ENCODE measurements around the gene FPGT.
"Not testable (repeated sequence)": the region's sequence is repeated elsewhere in the genome, so short reads cannot be mapped to it uniquely, and the experiment has no call there.

Gene FPGT

DNA sequence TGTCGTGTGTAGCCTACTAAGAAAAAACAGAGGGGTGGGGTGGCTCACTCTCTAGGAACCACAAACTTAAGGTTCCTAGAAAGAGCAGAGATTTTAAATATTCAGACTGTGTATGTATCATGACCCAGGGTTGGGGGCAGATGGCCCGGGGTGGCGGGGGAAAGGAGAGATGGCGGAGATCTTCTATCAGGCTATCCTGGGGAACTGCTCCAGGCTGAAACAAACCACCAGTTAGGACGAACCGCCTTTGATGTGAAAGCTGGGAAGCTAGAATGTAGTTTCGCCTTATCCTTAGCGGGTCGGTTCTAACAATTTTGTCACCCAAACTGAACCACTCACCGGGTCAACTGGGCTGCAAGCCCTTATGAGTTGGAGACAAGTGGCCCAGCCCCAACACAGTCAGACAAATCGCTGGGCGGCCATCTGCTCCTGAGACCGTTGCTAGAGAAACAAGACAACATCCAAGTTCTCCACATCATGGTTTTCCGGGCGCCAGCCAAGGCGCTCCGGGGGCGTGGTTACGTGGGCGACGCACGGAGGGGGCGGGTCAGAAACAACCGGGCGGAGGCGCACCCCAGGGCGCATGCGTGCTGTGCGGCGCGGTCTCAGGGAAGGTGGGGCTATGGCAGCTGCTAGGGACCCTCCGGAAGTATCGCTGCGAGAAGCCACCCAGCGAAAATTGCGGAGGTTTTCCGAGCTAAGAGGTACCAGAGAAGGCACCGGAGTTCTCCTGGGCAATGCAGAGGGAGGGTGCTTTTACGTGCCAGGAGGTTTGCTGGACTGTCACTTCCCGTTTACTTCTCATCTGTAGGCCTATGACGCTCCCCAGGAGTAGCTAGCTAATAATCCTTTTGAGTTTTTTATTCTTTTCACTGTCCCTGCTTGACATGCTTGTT is at the start of gene FPGT, which contains the start of gene LRRIQ3:
Gene FPGT, plus strand, starts transcription at position 586 of the 896 bp plus-strand sequence. Its CDS starts 37 bp downstream, at position 623.
Gene LRRIQ3, minus strand, starts transcription at position 520 of the 896 bp plus-strand sequence. CDS start 14,492 bp downstream, outside the sequence.
- DNase-seq = peak; percentile 95 to 98 (median 98)

DNA sequence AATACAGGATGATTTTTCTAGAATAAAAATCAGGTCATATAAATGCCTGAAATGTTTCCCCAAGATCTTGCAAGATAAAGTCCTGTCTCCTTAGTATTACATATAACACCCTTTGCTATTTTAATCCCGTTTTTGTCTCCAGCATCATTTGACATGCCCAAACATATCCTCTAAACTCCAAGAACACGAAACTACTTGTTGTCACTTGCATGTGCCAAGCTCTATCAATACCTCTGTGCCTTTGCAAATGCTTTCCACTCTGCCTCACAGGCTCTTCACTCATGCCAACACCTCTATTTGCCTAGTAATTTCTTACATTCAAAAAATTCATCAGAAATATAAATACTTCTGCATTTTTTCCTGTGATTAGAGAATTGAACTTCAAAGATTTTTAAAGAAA is 38.0 kb upstream of the FPGT start:
- no peak for DNase-seq

GRCh38 chr1:74161497-74161896 is 36.5 kb upstream of the FPGT start:
- no peak for DNase-seq

DNA sequence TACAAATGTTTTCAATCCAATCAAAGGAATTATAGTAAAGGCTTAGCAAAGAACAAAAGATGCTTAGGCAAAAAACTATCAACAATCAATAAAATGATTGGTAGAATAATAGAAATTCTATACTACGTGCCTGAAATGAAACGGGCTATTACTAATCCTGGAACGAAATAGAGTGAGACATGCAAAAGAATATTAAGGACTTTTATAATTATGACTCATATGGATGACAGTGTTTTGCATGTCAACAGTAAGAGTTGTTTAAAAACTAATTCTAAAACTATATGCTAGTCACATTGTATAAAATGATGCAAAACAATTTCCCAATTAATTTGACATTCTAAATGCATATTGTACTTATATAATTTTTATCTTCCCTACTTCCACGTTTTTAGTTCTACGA is 35.7 kb upstream of the FPGT start:
- no peak for DNase-seq

GRCh38 chr1:74174423-74174822 is 23.6 kb upstream of the FPGT start:
- DNase-seq = not testable (repeated sequence)

- peak; percentile 46 to 76 (median 64) for DNase-seq
Observed at GRCh38 chr1:74180490-74180889, 17.6 kb upstream of the FPGT start.

- no peak for DNase-seq
Observed at GRCh38 chr1:74193908-74194307, 4.1 kb upstream of the FPGT start.

DNA sequence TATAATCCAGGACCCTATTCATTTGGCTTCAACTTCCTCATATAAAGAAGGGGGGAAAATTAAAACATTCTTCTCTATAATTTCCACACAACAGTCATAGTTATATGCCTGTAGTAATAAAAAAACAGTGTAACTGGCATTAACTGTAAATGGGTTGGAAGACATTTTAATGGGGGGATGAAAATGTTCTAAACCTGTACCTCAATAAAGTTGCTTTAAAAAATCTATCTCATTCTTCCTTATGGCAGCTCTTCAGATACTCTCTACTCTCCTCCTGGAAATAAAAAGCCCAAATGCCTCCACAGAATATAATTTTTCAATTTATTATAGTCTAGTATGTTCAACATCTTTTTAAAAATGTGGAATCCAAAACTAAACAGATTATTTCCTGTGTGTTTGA is 2.7 kb upstream of the FPGT start:
- DNase-seq = no peak

- no peak for DNase-seq
Observed at GRCh38 chr1:74197255-74197654, 787 bp upstream of the FPGT start.

DNA sequence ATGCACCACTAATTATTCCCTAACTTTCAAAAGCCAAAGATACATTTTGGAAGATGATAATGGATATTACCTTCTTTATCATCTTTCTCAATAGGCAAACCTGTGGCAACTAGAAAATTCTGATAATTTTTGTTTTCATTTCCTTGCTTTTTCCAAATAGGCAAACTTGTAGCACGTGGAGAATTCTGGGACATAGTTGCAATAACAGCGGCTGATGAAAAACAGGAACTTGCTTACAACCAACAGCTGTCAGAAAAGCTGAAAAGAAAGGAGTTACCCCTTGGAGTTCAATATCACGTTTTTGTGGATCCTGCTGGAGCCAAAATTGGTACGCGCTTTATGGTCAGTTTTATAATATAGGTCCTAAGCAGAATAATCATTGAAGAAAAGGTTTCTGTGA is 1.5 kb downstream of the FPGT start:
- peak; percentile 38 to 60 (median 58) for DNase-seq

DNA sequence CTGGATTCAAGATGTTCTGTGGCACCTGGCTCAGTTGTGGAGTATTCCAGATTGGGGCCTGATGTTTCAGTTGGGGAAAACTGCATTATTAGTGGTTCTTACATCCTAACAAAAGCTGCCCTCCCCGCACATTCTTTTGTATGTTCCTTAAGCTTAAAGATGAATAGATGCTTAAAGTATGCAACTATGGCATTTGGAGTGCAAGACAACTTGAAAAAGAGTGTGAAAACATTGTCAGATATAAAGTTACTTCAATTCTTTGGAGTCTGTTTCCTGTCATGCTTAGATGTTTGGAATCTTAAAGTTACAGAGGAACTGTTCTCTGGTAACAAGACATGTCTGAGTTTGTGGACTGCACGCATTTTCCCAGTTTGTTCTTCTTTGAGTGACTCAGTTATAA is 7.2 kb downstream of the FPGT start:
- DNase-seq = no peak

- no peak for DNase-seq
Observed at GRCh38 chr1:74215229-74215628, 17.2 kb downstream of the FPGT start.

DNA sequence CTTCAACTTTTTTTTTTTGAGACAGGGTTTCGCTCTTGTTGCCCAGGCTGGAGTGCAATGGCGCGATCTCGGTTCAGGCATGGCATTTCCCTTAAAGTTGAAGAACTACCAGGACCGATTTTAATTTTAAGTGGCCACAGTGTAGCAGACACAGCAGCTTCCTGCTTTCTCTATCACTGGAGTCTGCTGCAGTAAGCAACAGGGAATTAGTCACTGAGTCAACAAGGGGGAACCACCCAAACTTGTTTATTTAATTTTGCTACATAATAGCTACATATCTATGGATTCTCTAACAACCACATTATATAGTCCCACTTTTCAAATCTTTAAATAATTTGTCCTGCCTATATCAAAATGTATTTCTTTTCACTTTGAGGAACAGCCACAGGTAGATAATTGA is 24.7 kb downstream of the FPGT start:
- DNase-seq = no peak

- DNase-seq = no peak
Observed at GRCh38 chr1:74223453-74223852, 25.4 kb downstream of the FPGT start.

GRCh38 chr1:74235153-74235552 is 37.1 kb downstream of the FPGT start, which contains the start of gene TNNI3K:
Gene TNNI3K (plus strand): TSS chr1:74235387. CDS start chr1:74235452, 65 bp downstream.
- no peak for DNase-seq

GRCh38 chr1:74236440-74236839 is 38.4 kb downstream of the FPGT start:
- DNase-seq = no peak

DNA sequence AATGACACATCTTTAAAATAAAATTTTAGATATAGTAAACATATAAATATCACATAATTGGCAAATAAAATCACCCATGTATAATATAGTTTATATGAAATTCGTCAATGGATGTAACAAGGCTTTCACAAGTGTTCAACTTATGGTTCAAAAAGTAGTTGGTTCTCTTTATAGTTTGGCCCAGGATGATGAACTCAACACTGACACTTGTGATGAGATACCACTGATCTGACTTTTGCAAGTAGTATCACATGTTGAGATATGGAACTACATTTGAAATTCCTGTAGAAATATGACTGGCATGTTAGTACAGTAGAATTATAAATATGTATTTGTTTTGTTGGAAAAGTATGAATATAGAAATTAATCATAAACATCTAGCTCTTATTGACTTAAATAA is 39.0 kb downstream of the FPGT start:
- DNase-seq = no peak

DNA sequence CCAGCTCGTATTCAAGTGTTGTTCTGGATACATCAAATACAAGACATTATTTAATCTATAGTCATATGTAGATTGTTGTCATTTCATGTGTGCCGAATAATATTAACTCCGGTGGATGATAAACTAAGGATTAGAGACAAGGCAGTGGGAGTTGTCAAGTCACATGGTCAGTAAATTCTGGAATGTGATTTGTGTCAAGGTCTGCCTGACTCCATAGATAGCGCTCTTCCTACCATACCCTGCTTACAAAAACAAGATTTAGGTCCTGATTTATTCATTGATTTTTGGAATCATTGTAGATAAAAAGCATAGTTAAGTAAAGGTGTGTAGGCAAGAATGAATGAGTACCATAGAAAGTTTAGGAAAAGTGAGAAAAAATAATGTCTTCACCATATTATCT is 39.7 kb downstream of the FPGT start:
- no peak for DNase-seq

DNA sequence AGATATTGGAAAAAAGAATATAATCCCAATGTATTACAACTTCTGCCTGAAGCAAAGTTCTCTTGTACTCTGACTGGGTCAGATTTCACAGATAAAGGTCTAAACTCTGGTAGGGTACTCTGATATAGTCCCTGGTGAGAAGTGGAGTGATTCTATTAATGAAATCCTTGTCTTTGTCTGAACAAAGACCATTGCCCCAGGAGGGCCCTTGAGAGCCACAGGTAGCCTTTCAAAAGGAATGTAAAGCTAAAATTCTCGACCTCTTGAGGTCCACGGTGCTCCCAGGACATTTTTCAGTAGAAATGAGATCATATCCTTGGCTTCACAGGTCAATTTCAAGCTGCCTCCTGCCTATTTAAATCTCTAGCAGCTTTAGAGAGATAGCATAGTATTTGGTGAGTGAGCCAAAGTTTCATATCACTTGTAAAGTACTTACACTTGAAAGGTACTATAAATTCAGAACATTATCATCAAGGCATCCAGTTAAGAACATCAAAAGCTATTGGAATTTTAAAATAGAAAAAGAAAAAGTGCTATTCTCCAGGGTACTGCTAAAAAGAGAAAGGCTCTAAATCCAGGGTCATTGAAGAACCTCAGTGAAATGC is 47.2 kb downstream of the FPGT start:
- no peak for DNase-seq

DNA sequence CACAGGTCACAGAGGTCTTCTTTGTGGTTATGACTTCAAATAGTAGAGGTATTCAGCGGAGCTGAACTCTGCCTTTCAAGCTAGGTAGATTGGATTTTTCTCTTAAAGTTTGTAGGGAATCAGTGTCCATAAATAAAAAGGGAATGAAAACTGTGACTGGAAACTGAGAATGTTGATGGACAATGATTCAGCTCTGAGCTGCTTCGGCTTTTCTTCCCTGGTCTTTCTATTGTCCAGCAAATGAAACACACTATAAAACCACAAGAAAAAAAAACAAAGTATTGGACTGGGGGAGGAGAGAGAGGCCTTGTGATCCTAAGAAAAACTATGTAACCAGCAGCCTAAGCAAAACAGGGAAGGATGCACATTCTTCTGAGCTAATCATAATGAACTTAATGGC is 48.3 kb downstream of the FPGT start:
- no peak for DNase-seq

- DNase-seq = no peak
Observed at GRCh38 chr1:74247881-74248528, 50.0 kb downstream of the FPGT start.

DNA sequence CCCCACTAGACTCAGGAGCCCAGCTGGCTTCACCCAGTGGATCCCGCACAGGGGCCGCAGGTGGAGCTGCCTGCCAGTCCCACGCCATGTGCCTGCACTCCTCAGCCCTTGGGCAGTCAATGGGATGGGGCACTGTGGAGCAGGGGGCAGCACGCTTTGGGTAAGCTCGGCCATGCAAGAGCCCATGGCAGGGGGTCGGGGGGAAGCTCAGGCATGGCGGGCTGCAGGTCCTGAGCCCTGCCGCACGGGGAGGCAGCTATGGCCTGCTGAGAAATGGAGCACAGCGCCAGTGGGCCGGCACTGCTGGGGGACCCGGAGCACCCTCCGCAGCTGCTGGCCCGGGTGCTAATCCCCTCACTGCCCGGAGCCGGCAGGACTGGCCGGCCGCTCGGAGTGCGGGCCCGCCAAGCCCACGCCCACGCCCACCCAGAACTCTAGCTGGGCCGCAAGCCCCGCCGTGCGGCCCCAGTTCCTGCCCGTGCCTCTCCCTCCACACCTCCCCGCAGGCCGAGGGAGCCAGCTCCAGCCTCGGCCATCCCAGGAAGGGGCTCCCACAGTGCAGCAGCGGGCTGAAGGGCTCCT is 55.3 kb downstream of the FPGT start:
- not testable (repeated sequence) for DNase-seq
